HepG2 (cell line): ENCODE results near the gene TBATA. TPM values are rescaled to one million over a fixed set of nuclear protein-coding genes. Genes with fewer than 3 reads are reported as not detected.

ENCODE experiments used
- AFF4 ChIP-seq: sonication (generic); formaldehyde crosslinking; IDR thresholded peaks from 2 replicates; pipeline ENCODE4 v1.4.0; 2020; ENCODE audit warnings: missing genetic modification reagents
- ARNT ChIP-seq: fragments of 450-650 bp; IDR thresholded peaks from 2 replicates; pipeline ENCODE4 v1.6.1; 2017
- KAT8 ChIP-seq: IDR thresholded peaks from 2 replicates; pipeline ENCODE4 v1.6.1; 2016; ENCODE audit warnings: missing genetic modification reagents, missing compliant biosample characterization
- SRY ChIP-seq: sonication (generic); formaldehyde crosslinking; IDR thresholded peaks from 2 replicates; pipeline ENCODE4 v1.8.0; 2022; ENCODE audit warnings: mild to moderate bottlenecking, missing genetic modification reagents
- ZNF512B ChIP-seq: sonication (generic); formaldehyde crosslinking; IDR thresholded peaks from 2 replicates; pipeline ENCODE4 v1.5.1; 2020; ENCODE audit warnings: missing genetic modification reagents, mild to moderate bottlenecking, borderline replicate concordance
- polyA plus RNA-seq, 8 experiments: library from polyadenylated mRNA; depleted of rRNA in 3 of 8; stranded (reverse) in 7 of 8; unstranded in 1 of 8; fragments of >200 nt; fragmentation: Illumina TruSeq in 4 of 8; extraction: Trizol in 4 of 8; gene quantifications; 2 replicates each; pipeline versions ENCODE4 v1.2.1 to v1.2.3, GENCODE V29; 2011 to 2016; ENCODE audit warnings: low read depth in 4 of 8, missing spikeins in 1 of 8, mixed read lengths in 1 of 8; ENCODE audit not compliant: insufficient read depth in 1 of 8
- total RNA-seq, 5 experiments: library from RNA; depleted of rRNA; stranded (reverse); fragments of >200 nt; fragmentation: Illumina TruSeq; extraction: Trizol; gene quantifications; 2 replicates each; pipeline ENCODE4 v1.2.3, GENCODE V29; 2016; ENCODE audit warnings: low read depth in 1 of 5

The TBATA gene
- total and polyA plus RNA-seq, 2 of the 13 experiments (the other 11 are each of a cell fraction or from before 2014, with no cell fraction given), result not detected

GRCh38 chr10:70782746-70783680, 2.2 kb downstream of the TBATA start (continued):
- TF ChIP-seq SRY (CRISPR knock-in tag) (no peak), AFF4 (CRISPR knock-in tag) (no peak), ZNF512B (CRISPR knock-in tag) (no peak), ARNT (no peak), KAT8 (CRISPR knock-in tag) (no peak)
